NCI-H1048 (cell line): Measurements from ENCODE around the gene OFD1.

Experiments used
- DNase-seq: peaks from one replicate; lab custom pipeline; 2025; lab: John Stamatoyannopoulos, UW

The OFD1 gene

GRCh38 chrX:13734278-13735172 is at the start of gene OFD1, which contains the start of gene TRAPPC2:
TSS of gene OFD1 (plus strand) at chrX:13734748. CDS start at chrX:13735072, 324 bp downstream.
TSS of gene TRAPPC2 (minus strand) at chrX:13734620. CDS start at chrX:13719963, 14,657 bp downstream.
- peak; percentile 90 for DNase-seq

GRCh38 chrX:13685126-13685763 is 49.3 kb upstream of the OFD1 start:
- no peak for DNase-seq

GRCh38 chrX:13687203-13687602 is 47.3 kb upstream of the OFD1 start:
- no peak for DNase-seq

GRCh38 chrX:13688384-13688957 is 46.1 kb upstream of the OFD1 start:
- no peak for DNase-seq

- DNase-seq, result peak; percentile 67
Observed at GRCh38 chrX:13688958-13689740, 45.4 kb upstream of the OFD1 start, which contains the start of gene RAB9A. TSS of gene RAB9A (plus strand) at chrX:13689128. CDS start at chrX:13708747, 19,619 bp downstream.

- DNase-seq, result no peak
Observed at GRCh38 chrX:13689741-13690211, 44.8 kb upstream of the OFD1 start.

GRCh38 chrX:13690836-13691235 is 43.7 kb upstream of the OFD1 start:
- DNase-seq, result no peak

GRCh38 chrX:13691841-13692371 is 42.6 kb upstream of the OFD1 start:
- no peak for DNase-seq

- no peak for DNase-seq
Observed at GRCh38 chrX:13692771-13693231, 41.7 kb upstream of the OFD1 start.

- no peak for DNase-seq
Observed at GRCh38 chrX:13693341-13693961, 41.1 kb upstream of the OFD1 start.

- DNase-seq, result no peak
Observed at GRCh38 chrX:13694359-13694758, 40.2 kb upstream of the OFD1 start.

GRCh38 chrX:13694983-13695382 is 39.6 kb upstream of the OFD1 start:
- no peak for DNase-seq

- no peak for DNase-seq
Observed at GRCh38 chrX:13695601-13696115, 38.9 kb upstream of the OFD1 start.

- no peak for DNase-seq
Observed at GRCh38 chrX:13697455-13697854, 37.1 kb upstream of the OFD1 start.

GRCh38 chrX:13697976-13698375 is 36.6 kb upstream of the OFD1 start:
- DNase-seq, result no peak

- DNase-seq, result no peak
Observed at GRCh38 chrX:13698432-13698831, 36.1 kb upstream of the OFD1 start.

GRCh38 chrX:13699183-13699826 is 35.2 kb upstream of the OFD1 start:
- no peak for DNase-seq

GRCh38 chrX:13700380-13700779 is 34.2 kb upstream of the OFD1 start:
- DNase-seq, result no peak

- no peak for DNase-seq
Observed at GRCh38 chrX:13702111-13702789, 32.3 kb upstream of the OFD1 start.

GRCh38 chrX:13703135-13703534 is 31.4 kb upstream of the OFD1 start:
- no peak for DNase-seq
